AG04450 (cell line): Measurements from ENCODE around the gene FGD6. TPM values are rescaled to one million over a fixed set of nuclear protein-coding genes. Genes with fewer than 3 reads are reported as not detected.

ENCODE experiments used
- CTCF ChIA-PET: fragments of 300-600, 350-600 bp; formaldehyde crosslinking; extraction: SDS; loops from one replicate; lab custom pipeline; 2022; ENCODE audit warnings: antibody characterized with exemption, inconsistent platforms; lab: Charles Lee
- POLR2A ChIA-PET: fragments of 350-600 bp; formaldehyde crosslinking; extraction: SDS; loops from one replicate; lab custom pipeline; 2021; ENCODE audit warnings: antibody characterized with exemption, inconsistent platforms; lab: Yijun Ruan, JAX
- DNase-seq: peaks from one replicate; pipeline ENCODE4 v3.0.0-alpha.2; 2011; ENCODE audit warnings: low read depth, low spot score
- H3K27ac ChIP-seq: one replicate; pipeline ENCODE4 v1.5.1; 2012; ENCODE audit warnings: low read depth, low read length, control low read depth
- H3K27me3 ChIP-seq: one replicate; pipeline ENCODE4 v1.6.0; 2012; ENCODE audit warnings: low read length; ENCODE audit not compliant: control insufficient read depth, insufficient read depth
- H3K4me3 ChIP-seq: 2 replicates; pipeline ENCODE4 v1.5.1; 2011; ENCODE audit warnings: mild to moderate bottlenecking, low read depth, low read length, control low read depth
- H3K9me3 ChIP-seq: 2 replicates; pipeline ENCODE4 v1.5.1; 2012; ENCODE audit warnings: low read length; ENCODE audit not compliant: control insufficient read depth, insufficient read depth
- CTCF ChIP-seq: IDR thresholded peaks from 2 replicates; pipeline ENCODE4 v1.5.1; 2011; ENCODE audit warnings: low read depth, low read length, control low read depth, inconsistent platforms
- polyA plus RNA-seq: library from polyadenylated mRNA; depleted of rRNA; stranded (reverse); fragments of >200 nt; gene quantifications from 2 replicates; pipeline ENCODE4 v1.2.3, GENCODE V29; 2011

Gene FGD6
- polyA plus RNA-seq, 1 experiment = 10.2 TPM

- no peak for TF ChIP-seq CTCF
- CTCF ChIA-PET = no interaction called here
- POLR2A ChIA-PET = interaction anchor here (0.9 kb wide), 1 partner anchor 32 kb away, joined by 4 read pairs; the partner anchor contains the start of genes FGD6 and VEZT
- H3K4me3 ChIP-seq = no peak overlapping the region
- DNase-seq = peak; percentile 23
- H3K9me3 ChIP-seq = no peaks in the 10 kb centered on the region
- no peaks in the 10 kb centered on the region for H3K27me3 ChIP-seq
- H3K27ac ChIP-seq = no peak overlapping the region
Observed at GRCh38 chr12:95185072-95185471, 32.2 kb downstream of the FGD6 start.

- CTCF ChIA-PET = no interaction called here
- DNase-seq = no peak
- Histone ChIP-seq H3K9me3 (no peaks in the 10 kb centered on the region), H3K27ac (no peak overlapping the region), H3K4me3 (no peak overlapping the region), H3K27me3 (no peaks in the 10 kb centered on the region)
- POLR2A ChIA-PET = no interaction called here
- TF ChIP-seq CTCF = no peak
Observed at GRCh38 chr12:95184121-95184520, 33.1 kb downstream of the FGD6 start.

GRCh38 chr12:95182868-95183415 is 34.3 kb downstream of the FGD6 start:
- H3K27me3 ChIP-seq = no peaks in the 10 kb centered on the region
- no peak overlapping the region for H3K27ac ChIP-seq
- no peak for TF ChIP-seq CTCF
- no peak overlapping the region for H3K4me3 ChIP-seq
- POLR2A ChIA-PET = no interaction called here
- no peak for DNase-seq
- H3K9me3 ChIP-seq = no peaks in the 10 kb centered on the region
- CTCF ChIA-PET = no interaction called here

DNA sequence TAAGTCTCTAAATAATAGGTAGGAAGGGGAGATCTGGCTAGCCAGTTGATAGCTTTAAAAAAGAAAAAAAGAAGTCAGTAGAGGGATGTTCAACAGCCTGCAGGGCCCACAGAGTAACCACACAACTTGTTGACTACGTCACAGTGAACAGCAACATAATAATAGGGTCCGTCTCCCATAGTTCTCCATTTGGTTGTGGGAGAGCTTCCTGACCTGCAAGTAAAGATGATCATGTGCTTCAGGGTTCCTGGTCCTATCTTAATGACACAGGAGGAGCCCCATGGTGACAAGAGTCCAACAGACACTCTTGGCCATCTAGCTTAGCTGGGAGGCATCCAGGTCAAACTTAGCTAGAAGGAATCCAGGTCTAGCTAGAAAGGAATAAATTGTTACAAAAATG is 36.2 kb downstream of the FGD6 start:
- no peak for TF ChIP-seq CTCF
- Histone ChIP-seq H3K27ac (no peak overlapping the region), H3K4me3 (no peak overlapping the region), H3K9me3 (no peaks in the 10 kb centered on the region), H3K27me3 (no peaks in the 10 kb centered on the region)
- no peak for DNase-seq
- ChIA-PET POLR2A (no interaction called here), CTCF (no interaction called here)

DNA sequence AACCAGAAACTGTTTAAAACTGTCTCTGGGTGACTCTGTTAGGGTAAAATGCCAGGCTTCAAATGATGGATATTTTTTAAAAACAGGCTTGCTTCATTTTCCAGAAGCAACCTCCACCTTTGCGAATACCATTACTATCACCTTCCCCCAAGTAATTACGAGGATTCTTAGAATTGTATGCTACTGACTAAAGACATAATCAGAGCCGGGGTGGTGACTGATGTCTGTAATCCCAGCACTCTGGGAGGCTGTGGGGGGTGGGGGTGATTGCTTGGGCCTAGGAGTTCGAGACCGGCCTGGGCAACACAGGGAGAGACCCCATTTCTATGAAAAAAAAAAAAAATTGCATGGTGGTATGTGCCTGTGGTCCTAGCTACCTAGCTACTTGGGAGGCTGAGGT is 38.3 kb downstream of the FGD6 start:
- Histone ChIP-seq H3K27ac (no peak overlapping the region), H3K9me3 (no peaks in the 10 kb centered on the region), H3K27me3 (no peaks in the 10 kb centered on the region), H3K4me3 (no peak overlapping the region)
- POLR2A ChIA-PET = no interaction called here
- CTCF ChIA-PET = no interaction called here
- no peak for DNase-seq
- TF ChIP-seq CTCF = no peak
